Right ventricle myocardium inferior (tissue), 1 donor: ENCODE results near the gene FANCI. TPM values are rescaled to one million over a fixed set of nuclear protein-coding genes. Genes with fewer than 3 reads are reported as not detected.
"Not testable (repeated sequence)": the region's sequence is repeated elsewhere in the genome, so short reads cannot be mapped to it uniquely, and the experiment has no call there.

Experiments
- ATAC-seq: fragments of 200-7000 bp; cut with Tn5 transposase; one replicate; pipeline ENCODE4 v1.9.1; 2020; ENCODE audit warnings: mild to moderate bottlenecking, moderate library complexity
- DNase-seq: peaks from one replicate; pipeline ENCODE4 v3.0.0; 2021; ENCODE audit errors: missing footprints
- intact Hi-C: fragments of 100-400 bp; cut with DNase I; formaldehyde crosslinking; loops from one replicate; pipeline ENCODE4 v1.11.0; 2022
- total RNA-seq: library from RNA; stranded (reverse); fragmentation: NEBNext Ultra II Directional; extraction: Animal tissue kit (Norgen Biotek cat#: 25700); gene quantifications from one replicate; pipeline ENCODE4 v1.2.1, GENCODE V29; 2021
- donor health status: DM: no; HTN: yes; CAD: no; lungs with severe emphysema.

FANCI gene
- total RNA-seq, 1 donor from 2014 or later: 3.2 TPM

DNA sequence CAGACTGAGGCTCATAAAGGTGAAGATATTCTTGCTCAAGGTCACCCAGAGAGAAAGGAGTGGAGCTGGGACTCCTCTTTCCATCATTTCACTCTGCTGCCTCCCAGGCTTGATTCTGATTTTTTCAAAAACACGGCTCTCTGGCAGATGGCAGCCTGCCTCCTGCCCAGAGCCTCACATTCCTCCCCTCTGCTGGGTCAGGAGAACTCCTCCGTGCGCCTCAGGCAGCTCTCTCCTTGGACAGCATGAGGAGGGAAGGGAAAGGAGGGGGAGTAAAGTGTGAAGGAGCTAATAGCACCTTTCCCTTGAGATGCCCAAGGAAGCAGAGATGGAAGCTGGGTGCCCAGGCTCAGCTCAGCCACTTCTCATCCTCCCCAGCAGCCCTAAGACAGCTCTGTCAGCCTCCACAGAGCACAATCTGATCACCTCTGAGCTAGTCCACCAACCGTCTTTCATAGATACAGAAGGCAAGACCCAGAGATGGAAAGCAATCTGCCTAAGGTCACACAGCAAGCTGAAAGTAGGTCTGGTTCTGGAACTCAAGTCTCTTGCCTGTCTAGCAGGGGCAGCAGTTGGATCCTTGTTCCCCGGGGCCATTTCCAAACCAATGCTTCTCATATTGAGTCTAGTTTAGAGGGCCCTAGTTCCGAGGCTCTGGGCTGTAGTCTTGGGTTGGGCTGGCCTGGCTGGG, 25.9 kb upstream of the FANCI start:
- intact Hi-C loops: no loop called here
- no peak for ATAC-seq
- DNase-seq: no peak

DNA sequence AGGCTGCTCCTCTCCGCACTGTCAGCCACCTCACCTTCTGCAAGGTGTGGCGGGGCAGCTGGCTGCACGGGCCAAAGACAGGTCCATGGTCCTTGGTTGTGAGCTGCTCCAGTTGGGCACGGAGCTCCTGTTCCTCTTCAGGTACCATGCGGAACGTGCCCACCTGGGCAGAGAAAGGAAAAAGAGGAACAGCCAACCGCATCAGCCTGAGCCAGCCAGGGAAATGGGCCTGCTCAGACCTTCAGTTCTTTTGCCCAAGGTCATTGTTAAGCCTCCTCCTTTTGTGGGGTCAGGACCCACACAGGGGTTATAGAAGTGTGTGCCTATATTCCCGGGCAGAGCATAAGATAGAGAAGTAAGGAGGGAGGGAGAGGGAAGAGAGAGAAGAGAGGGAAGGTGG, 25.2 kb upstream of the FANCI start:
- intact Hi-C loops: no loop called here
- no peak for DNase-seq
- no peak for ATAC-seq

DNA sequence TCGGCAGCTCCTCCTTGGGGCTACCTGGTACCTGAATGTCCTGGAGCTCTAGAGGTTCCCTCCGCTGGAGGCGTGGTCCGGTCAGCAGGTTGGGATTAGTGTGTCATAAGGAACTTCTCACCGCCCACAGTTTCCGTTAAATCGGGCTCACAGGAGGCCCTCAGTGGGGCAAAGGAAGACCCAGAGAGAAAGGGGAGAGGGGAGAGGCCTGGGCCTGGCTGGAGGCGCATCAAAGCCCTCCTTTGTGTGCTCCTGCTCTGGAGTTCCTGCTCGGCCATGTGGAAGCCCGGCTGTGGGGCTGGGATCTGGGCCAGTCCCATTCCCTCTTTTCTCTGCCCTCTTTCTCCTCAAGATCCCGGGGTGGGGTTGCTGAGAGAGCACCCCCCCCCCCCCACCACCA, 22.2 kb upstream of the FANCI start, which contains the start of gene RLBP1:
RLBP1 (minus strand) TSS at position 37 of the 400 bp plus-strand sequence. CDS start 2,604 bp downstream, outside the sequence.
- intact Hi-C loops: no loop called here
- no peak for ATAC-seq
- DNase-seq: no peak

DNA sequence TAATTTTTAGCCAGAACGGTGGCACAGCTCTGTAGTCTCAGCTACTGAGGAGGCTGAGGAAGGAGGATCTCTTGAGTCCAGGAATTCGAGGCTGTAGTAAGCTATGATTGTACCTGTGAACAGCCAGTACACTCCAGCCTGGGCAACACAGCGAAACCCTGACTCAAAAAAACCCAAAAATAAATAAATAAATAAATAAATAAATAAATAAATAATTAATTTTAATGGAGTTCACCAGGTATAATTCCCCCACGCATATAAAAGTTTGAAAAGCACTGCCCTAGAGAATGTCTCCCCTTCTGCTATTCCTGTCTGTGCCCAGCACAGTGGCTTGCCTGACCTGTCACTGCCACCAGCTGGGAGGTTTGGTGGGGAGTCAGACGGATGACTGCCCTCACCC, 18.2 kb upstream of the FANCI start:
- ATAC-seq (no peak), DNase-seq (no peak)
- intact Hi-C loops: no loop called here

DNA sequence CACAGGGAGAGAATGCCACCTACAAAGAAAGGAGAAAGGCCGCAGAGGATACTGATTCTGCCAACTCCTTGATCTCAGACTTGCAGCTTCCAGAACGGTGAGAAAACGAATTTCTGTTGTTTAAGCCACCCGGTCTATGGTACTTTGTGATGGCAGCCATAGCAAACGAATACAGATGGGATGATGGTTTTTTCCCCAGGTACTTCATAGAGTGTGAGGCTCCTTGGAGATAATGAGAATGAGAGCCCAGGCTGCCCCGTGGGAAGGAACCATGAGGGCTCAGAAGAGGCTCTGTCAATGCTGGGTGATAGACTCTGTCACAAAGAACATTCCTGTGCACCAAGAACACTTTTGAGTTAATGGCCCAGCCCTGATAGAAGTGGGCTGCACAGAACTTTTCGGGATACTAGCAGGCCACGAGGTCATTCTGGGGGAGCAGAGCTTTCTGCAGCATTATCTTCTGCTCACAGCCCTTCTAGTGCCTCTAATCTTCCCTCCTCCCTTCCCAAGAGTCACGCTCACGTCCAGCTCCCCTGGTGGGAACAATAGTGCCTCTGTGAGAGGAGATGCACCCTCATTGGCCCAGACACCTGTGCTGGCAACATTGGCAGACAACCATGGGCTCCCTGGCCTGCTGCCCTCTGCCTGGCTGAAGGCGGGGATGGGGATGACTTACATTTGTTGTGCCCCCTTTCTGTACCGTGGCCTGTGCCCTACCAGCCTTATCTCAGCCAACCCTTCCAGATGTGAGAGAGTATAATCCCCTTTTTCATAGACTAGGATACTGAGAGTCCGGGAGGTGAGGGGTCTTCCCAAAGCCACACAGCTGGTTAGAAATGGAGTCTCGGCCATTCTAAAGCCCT, 17.2 kb upstream of the FANCI start:
- DNase-seq: no peak
- intact Hi-C loops: no loop called here
- no peak for ATAC-seq

DNA sequence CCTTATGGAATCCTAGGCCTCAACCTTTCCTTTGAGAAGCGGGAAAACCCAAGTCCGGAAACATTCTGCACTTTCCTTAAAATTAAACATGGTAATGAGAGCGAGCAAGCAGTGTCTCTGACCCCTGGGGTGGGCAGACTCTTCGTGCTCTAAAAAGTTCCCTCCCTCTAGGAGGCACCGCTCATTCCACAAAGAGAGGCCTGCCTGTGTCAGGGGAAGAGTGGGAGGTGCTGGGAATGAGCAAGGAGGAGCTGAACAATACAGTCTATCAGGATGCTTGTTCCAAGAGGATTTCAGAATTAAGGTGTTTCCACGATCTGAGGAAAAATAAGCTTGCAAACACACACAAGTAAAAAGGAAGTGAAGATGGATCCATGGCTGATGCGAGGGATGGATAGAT, 16.4 kb upstream of the FANCI start:
- intact Hi-C loops: no loop called here
- ATAC-seq (no peak), DNase-seq (no peak)

DNA sequence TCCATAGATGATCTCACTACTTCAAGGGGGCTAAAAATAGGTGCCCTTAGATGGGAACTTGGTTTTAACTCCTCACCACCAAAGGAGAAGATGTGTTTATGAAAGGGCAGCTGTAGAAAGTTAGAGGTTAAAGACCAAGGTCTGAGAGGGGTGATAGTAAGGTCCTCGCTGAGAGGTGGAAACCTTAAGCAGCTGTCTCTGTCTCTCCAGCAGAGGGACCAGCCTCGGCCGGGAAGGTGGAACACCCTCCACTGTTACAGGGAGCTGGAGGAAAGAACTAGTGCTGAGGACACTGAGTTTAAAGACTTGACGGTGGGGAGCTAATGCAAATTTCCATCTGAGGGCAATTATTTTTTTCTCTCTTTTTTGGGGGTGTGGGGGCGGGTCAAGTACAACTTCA, 13.5 kb upstream of the FANCI start:
- intact Hi-C loops: no loop called here
- DNase-seq (no peak), ATAC-seq (no peak)

DNA sequence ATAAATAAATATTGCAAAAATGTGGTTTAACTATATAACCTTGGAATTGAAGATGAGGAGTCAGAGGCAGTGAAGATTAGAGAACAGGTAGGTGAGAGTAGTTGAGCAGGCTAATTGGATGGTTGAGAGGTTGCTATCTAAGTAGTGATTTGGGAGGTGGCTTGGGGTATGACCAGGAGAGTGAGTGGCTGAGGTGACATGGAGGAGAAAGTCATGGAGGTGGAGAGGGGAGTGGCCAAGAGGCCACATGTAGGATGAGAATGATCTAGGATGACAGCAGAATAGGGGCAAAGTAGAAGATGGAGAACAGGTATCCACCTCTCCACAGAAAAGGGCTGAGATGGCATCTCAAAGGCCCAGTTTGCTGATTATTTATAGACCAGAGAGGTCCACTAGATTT, 11.9 kb upstream of the FANCI start:
- intact Hi-C loops: no loop called here
- no peak for ATAC-seq

DNA sequence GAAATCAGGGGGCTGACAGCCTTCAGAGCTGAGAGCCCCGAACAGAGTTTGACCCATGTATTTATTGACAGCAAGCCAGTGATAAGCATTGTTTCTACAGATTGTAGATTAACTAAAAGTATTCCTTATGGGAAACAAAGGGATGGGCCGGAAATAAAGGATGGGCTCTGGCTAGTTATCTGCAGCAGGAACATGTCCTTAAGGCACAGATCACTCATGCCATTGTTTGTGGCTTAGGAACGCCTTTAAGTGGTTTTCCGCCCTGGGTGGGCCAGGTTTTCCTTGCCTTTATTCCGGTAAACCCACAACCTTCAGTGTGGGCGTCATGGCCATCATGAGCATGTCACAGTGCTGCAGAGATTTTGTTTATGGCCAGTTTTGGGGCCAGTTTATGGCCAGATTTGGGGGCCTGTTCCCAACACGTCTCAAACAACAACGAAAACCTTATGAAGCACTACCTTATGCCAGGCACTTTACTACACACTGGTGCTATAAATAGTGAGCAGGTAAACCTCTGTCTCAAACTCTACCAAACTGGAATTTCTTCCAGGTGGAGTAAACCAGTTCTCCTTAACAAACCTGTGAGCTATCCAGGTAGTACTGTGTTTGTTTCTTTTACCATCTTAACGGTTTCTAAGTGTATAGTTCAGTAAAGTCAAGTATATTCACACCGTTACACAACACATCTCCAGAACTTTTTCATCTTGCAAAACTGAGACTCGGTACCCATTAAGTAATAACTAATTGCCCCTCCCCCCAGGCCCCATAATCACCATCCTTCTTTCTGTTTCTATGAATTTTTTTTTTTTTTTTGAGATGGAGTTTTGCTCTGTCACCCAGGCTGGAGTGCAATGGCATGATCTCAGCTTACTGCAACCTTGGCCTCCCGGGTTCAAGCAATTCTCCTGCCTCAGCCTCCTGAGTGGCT, 3.6 kb upstream of the FANCI start:
- DNase-seq, intact Hi-C loops, ATAC-seq: not testable (repeated sequence)

More for the DNA sequence above, 11.9 kb upstream of the FANCI start:
- no peak for DNase-seq

DNA sequence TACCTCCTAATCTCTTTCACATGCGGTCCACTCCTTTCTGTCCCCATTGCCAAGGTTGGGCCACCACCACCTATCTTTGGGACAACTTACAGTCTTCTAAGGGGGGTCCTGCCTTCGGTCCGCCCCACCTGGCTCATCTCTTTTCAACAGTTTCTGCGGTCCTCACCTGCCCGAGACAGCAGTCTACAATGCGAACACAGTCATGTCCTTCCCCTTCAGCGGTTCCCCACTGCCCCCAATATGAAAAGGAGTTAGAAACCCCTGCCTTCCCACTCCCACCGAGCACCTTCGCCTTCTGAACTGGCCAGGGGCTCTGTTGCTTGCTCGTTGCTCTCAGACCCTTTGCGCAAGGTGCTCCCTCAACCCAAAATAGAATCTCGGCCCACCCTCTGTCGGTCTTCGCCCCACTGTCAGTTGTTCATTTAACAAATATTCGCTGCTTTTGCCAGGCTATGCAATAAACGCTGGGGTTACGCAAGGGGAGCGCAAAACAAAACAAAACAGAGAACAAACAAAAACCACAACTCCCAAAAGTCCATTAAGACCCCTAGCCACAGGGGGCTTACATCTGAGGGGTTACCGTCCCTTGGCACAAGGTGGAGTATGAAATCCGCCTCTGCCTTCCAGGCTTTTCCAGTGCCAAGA, 611 bp upstream of the FANCI start:
- ATAC-seq: peak; percentile 14
- intact Hi-C loops: no loop called here
- peak; percentile 57 for DNase-seq

DNA sequence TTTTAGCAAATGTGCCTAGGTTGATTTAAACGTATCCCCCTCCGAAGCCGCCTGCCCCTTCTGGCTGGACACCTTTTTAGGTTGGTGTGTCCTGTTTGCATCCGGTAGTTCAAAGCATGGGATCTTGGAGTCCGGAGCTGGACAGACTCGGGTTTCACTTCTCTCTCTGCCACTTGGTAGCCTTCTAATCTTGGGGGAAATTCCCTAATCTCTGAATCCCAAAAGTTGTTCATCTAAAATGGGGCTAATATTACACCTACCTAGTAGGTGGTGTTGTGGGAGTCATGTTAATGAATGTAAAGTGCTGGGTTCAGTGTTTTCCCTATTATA, 760 bp downstream of the FANCI start:
- ATAC-seq: no peak
- intact Hi-C loops: no loop called here
- DNase-seq: no peak

DNA sequence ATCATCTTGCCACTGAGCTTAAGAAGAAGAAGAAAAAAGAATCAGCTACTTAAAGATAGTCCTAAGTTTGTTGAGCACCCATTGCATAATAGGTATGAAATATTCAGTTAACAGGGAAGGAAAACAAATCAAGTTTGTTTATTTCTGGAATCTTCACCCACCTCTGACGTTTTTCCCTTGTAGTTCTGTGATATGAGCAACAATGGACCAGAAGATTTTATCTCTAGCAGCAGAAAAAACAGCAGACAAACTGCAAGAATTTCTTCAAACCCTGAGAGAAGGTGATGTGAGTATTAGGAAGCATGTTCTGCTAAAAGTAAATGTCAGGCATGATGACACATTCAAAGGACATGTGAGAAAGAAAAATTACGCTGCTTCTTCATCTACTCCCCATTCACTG, 3.7 kb downstream of the FANCI start:
- no peak for ATAC-seq
- no peak for DNase-seq
- intact Hi-C loops: no loop called here

DNA sequence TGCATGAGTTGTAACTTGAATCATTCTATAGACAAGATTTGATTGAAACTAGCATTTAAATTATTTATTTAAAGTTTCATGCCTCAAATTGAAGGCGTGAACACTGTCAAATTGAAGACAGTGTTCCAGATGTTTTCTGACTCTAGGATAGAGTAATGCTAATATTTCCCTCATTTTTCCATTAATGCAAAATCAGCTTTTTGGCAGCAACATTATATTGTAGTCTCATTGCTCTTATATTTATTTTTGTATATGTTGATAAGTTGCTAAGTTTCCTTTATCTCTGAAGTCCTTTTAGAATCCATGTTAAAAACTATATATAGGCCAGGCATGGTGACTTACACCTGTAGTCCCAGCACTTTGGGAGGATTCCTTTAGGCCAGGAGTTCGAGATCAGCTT, 4.8 kb downstream of the FANCI start:
- DNase-seq: no peak
- intact Hi-C loops: no loop called here
- ATAC-seq: no peak

DNA sequence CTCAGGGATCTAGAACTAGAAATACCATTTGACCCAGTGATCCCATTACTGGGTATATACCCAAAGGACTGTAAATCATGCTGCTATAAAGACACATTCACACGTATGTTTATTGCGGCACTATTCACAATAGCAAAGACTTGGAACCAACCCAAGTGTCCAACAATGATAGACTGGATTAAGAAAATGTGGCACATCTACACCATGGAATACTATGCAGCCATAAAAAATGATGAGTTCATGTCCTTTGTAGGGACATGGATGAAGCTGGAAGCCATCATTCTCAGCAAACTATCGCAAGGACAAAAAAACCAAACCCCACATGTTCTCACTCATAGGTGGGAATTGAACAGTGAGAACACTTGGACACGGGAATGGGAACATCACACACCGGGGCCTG, 6.4 kb downstream of the FANCI start:
- intact Hi-C loops, ATAC-seq, DNase-seq: not testable (repeated sequence)

DNA sequence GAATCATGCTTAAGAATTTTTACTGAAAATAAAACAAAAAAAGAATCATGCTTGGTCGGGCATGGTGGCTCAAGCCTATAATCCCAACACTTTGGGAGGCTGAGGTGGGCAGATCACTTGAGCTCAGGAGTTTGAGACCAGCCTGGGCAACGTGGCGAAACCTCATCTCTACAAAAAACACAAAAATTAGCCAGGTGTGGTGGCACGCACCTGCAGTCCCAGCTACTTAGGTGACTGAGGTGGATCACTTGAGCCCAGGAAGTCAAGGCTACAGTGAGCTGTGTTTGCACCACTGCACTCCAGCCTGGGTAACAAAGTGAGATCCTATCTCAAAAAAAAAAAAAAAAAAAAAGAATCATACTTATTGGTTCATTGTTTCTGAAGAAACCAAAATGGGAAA, 33.5 kb downstream of the FANCI start:
- intact Hi-C loops, ATAC-seq, DNase-seq: not testable (repeated sequence)

DNA sequence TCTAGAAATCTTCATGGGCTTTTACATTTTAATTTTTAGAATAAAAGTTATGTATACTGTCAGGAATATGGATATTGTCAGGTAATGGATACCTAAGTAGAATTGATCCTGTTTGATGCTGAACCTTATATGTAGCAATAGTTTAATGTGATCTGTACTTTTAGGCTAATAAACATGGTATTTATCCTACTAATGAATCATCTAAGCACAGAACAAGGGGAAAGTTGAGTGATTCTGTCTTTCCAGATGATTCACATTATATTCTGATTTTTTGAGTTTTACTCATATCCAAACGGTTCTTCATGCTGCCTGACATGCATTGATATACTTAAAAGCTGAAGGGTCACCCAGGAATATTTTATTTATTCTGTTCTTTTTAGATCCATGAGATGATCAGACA, 34.5 kb downstream of the FANCI start:
- ATAC-seq: no peak
- intact Hi-C loops: no loop called here
- no peak for DNase-seq

DNA sequence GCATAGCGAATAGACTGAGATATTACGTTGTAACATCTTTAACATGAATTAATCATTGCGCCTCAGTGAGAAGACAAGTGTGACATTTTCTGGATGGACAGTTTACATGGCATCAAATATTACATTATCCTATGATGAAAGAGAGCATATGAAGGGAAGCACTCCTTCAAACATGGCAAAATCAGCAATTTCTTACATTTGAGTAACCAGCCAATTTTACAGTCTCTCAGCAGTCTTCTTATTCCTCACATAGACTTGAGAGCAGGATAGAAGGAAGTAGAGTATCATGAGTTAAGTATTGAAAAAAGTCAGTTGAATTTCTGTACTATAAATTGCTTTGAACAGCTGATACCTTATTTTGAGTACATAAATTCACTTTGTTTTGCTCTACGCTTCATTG, 38.9 kb downstream of the FANCI start:
- ATAC-seq: no peak
- no peak for DNase-seq
- intact Hi-C loops: no loop called here

DNA sequence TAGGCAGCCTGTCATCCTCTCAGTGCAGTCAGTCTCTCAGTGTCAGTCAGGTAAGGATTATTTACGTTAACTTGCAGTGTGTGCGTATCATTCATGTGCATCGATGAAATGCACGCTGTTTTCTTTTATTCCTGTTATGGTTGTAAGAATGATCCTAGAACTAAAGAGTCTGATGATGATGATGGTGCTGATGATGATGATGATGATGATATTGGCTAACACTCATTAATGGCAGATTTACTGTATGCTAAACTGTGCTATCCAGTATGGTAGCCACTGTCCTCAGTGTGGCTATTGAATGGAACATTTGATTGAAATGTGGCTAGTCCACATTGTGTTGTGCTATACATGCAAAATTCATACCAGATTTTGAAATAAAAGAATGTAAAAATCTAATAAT, 39.4 kb downstream of the FANCI start:
- DNase-seq: no peak
- no peak for ATAC-seq
- intact Hi-C loops: no loop called here

DNA sequence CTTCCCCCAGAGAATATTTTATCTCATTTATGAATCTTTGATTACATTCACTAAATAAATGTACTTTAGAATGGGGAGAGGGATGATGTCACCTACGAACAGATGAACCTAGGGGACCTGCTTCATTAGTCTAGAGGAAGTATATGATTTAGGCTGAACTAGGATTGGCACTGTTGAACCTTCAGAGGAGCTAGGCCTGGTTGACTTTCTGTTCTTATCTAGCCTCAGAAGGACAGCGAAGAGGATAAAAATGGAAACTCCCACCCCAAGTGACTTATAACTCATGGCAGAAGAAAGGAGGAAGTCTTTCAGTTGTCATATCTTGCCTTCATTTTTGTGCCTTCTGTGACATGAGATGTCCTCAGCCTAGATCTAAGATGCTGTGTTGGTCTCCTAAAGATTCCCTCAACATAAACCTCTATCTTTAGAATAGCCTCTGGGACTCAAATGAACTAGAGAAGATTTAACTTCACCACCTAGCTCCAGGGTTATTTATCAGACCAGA, 48.2 kb downstream of the FANCI start:
- intact Hi-C loops: no loop called here
- no peak for ATAC-seq
- no peak for DNase-seq
